ENCODE results near the gene HDAC5.

The HDAC5 gene

DNA sequence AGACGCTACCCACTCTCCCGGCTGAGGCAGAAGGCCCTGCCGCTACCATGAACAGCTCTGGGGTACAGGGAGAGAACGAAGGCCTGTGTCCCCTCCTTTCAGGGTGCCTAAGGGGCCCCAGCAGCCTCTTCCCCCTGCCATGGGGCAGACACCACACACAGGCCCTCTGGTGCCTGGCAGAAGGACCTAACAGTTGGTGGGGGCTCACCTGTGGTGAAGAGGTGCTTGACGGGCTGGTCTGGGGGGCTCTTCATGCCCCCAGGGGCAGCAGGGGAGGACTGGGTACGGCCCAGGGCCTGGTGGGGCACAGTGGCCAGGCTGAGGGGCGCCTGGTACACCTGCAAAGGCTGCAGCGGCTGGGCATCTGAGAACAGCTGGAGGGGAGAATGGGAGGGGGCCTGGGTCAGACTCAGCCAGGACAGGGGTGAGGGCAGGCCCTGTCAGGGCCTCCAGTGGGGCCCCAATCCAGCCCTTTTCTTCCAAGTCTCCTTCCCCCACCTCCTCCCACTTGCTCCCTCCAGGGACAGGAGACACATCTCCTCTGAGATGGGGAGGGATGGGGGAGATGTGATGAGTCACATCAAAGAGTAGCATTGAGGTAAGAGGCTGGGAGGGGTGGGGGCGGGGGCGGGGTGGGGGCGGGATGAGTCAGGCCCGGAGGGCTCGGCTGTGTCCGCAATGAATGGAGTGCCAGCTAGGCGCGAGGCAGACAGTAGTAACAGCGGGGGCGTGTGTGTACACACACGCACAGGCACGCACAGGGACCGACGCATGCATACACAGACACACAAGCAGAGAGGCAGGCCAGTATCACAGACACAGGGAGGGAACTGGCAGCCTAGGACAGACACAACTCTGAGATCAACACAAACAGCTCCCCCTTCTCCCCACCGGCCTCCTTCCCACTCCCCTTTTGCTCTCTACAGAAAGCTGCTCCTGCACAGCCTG is 36.8 kb downstream of the HDAC5 start:
- ATAC-seq, result peak; percentile 94 to 98

DNA sequence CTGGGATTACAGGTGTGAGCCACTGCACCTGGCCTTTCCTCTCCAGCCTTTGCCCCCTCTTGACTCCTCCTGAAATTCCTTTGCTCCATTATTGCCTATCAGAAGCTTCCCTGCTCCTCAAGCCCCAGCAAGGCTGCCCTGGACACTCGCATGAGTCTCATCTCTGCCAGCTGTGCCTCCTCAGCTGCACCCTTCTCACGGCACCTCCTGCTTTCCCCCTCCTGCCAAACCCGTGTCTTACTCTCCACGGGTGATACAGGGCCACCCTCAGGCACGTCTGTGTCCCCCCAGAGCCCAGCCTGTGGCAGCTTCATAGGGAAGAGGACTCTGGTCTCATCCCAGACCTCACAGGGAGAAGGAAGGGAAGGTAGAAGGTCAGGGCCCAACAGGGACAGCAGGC is 37.5 kb downstream of the HDAC5 start:
- no peak for ATAC-seq

DNA sequence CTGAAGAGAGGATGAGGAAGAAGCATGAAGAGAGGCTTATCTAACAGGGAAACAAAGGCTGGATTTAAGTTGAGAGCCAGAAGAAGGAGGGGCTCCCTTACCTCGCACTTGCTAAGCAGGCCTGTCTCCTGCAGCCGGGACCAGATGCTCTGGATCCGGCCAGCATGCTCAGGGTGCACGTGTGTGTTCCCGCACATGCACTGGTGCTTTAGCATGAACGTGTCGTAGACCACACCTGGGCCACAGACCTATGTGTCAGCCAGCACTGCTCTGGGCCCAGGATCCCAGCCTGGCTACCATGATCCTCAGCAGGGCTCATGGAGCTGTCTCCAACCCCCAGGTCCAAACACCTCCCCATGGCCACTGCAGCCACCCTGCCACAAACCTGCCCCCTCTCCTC is 38.5 kb downstream of the HDAC5 start:
- ATAC-seq, result no peak

DNA sequence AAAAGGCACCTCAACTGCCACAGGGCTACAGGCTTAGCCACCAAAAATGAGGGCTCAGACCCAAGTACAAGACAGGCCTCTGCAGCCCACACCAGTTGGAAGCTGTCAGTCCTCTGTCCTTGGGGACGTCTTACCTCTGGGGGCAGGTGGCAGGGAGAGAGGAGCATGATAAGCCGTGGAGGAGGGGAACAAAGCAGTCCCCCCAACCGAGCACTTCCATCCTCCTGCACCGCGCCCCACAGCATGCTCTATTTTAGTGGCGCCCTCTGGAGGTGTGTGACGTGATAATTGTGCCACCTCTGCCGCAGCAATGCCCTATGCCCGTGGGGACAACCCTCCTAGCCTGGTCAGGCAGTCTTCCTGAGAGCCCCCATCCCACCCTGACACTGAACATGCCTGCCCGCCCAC is 39.3 kb downstream of the HDAC5 start:
- ATAC-seq, result no peak

DNA sequence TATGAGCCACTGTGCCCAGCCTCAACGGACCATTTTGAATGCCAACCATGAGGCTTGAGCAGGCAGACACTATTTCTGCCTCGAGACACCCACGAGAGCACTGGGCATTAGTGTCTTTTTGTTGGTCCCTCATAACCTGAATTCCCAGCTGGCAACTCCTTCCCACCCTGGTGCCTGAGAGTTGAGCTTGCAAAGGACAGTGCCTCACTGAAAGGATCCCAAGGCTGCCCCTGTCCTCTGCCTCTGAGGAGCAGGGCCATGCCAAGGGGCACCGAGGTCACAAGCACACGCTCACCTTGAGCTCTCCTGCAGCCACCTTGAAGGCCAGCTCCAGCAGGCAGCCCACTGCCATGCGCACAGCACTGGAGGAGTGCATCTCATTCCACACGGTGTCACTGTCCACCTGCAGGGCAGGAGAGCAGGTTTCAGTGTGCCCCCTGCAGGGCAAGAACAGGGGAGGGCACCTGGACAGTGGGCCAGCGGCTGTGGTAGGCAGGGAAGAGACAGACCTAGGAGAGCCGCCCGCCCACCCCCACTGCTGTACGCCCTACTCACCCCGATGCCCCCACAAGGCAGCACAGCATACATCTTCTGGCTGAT is 40.1 kb downstream of the HDAC5 start:
- ATAC-seq, result no peak

DNA sequence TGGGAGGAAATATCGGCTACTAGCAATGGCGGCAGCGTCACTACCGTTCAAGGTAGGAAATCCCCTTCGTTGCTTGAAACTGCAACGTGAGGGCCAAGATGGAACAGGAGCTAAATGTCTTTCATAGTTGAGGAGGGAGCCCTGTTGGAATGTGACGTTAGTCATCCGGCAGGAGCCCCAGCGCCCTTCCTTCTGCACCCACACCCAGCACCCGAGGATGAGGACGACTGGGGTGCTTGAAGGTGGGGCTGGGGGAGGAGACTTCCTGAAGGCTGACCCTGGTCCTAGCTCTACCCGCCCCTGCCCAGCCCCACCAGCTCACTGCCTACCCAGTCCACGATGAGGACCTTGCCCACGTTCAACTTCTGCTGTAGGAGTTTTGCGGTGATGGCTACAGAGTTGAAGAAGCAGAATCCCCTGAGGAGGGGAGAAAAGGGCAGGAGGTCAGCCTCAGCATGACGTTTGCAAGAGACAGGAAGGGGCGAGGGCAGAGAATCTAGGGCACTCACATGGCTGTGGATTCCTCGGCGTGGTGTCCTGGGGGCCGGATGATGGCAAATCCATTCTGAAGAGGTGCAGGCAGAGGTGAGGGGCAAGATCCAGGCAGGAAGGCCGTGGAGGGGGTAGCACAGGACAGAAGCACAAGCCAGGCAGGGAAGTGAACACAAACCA is 41.0 kb downstream of the HDAC5 start:
- ATAC-seq, result no peak

DNA sequence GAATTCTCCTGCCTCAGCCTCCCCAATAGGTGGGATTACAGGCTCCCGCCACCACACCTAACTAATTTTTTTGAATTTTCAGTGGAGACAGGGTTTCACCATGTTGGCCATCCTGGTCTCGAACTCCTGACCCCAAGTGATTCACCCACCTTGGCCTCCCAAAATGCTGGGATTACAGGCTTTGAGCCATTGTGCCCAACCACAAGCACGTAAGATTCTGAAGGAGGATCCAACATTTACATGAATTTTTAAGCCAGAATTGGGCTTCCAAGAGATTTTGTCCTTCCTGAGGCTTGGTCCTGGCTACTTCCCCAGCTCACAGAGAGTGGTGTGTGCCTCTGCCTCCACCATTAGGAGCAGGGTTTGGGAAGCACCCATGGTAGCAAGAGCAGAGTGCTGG is 41.8 kb downstream of the HDAC5 start:
- no peak for ATAC-seq

DNA sequence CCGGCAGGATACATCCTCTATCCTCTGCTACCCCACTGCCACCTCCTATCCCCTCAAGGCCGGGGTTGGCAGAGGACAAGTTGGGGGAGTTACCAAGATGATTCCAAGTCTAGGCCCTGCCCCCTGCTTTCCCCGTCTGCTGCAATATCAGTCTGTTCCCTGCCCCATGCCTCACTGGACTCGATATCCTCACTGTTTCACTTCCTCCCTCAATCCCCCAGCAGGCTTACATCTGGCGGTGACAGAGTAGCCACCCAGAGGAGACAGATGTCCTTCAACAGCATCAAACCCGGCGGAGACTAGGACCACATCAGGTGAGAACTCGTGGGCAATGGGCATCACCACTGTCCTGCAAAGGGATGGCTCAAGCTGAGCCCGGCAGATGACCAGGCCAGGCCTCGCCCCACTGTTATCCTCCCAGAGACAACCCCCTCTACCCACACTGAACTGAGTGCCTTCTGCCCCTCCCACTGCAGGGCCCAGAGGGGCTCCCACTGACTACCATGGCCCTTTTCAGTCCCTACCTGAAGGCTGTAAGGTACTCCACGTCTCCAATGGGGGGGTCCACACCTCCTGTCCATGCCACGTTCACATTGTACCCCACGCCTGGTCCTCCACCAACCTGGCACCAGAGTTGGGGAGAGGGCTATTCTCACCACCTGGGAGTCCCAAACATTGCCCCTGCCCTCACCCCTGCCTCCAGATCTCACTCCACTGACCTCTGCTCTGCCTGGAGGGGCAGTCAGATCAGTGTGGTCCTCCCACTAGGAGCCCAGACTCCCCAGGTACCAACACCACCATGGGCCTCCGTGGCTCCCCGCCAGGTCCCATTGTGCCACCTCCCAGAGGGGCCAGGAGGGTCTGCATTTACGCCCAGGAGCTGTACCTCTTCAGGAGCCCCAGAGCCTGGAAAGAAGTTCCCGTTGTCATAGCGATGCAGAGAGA is 43.3 kb downstream of the HDAC5 start:
- ATAC-seq, result no peak

DNA sequence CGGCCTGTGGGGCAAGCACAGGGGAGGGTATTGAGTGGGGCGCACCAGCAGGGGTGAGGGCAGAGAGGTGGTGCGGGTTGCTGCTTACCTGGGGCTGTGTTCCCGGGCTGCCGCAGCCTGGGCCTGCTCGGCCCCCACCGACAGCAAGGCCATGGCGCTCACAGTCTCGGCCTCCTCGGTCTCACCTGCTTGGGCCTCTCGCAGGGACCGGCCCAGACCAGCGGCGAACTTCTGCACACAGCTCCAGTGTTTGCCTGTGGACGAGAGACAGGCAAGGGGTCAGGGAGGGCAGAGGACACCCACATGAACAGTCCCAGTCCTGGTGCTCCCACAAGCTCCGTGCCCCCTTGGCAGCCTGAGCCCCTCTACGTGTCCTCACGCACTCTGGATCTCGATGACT is 45.0 kb downstream of the HDAC5 start:
- ATAC-seq, result no peak

DNA sequence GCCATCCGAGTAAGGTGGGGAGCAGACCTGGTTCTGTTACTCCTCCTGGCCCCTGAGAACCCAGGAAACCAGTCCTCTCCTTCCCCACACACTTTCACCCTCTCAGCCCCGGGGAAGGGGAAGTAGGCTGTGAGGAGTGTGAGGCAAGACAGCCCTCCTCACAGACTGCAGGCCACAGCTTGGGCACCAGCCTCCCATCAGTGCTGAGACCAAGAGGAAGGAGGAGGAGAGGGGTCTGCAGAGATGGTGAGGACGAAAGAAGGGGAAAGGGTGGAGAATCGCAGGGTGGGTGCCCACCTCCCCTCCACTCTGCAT is 45.9 kb downstream of the HDAC5 start:
- ATAC-seq, result no peak

DNA sequence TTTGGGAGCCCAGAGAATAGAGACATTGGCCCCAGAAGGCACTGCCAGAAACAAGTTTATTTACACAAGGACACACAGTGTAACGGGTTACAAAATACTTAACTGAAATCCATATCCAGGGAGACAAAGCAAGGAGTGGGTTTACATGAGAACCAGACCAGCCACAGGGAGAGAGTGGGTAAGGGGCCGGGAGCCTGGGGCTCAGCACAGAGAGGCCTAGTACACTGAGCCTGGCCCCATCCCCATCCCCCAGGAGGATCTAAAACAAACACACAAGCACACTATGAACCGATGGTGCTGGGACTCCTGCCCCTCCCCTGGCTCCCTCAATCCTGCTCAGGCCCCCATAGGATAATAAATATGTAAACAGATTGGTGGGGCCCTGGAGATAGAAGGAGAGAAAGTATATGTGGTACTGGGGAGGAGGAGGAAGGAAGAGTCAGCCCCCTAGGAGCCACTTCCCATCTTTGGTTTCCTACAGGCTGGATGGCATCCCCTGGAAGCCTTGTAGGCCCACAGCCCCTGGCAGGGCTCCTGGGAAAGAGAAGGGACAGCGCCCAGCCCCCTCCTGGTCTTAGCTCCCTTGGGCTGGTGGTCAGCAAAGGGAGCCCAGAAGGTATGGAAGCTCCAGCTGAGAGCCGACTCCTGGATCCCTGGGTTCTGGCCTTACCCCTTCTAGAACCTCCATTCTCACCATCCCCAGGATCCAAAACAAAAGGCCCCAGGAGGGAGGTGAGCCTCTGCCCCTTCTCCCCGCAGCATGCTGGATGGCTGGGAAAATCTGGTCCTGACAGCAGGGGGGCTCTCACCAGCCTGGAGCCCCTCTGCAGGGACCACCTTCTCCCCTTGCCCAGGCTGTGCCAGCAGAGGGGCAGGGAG is 46.5 kb downstream of the HDAC5 start:
- no peak for ATAC-seq

DNA sequence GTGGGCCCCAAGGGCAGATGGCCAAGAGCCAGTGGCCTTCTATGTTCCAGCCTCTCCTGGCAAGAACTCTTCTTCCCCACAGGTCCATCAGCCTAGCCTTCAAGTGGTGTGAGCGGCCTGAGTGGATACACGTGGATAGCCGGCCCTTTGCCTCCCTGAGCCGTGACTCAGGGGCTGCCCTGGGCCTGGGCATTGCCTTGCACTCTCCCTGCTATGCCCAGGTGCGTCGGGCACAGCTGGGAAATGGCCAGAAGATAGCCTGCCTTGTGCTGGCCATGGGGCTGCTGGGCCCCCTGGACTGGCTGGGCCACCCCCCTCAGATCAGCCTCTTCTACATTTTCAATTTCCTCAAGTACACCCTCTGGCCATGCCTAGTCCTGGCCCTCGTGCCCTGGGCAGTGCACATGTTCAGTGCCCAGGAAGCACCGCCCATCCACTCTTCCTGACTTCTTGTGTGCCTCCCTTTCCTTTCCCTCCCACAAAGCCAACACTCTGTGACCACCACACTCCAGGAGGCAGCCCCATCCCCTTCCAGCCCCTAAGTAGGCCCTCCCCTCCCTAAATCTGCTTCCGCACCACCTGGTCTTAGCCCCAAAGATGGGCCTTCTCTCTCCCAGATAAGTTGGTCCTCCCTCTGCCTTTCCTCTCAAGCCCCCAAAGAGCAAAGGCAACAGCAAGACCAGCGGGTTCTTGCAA is 47.7 kb downstream of the HDAC5 start:
- no peak for ATAC-seq

DNA sequence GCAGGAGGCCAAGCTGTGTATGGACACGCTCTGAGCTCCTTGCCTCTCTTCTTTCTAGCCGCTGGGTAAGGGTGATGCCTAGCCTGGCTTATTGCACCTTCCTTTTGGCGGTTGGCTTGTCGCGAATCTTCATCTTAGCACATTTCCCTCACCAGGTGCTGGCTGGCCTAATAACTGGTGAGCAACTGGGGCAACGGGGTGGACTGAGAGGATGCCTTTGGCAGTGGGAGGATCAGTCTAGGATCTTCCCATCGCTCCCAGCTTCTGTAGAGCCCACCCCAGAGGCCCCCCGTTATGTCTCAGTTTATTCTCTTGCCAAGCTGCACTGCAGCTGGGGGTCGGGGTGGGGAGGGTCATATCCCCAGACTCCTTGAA is 48.5 kb downstream of the HDAC5 start:
- ATAC-seq, result no peak

DNA sequence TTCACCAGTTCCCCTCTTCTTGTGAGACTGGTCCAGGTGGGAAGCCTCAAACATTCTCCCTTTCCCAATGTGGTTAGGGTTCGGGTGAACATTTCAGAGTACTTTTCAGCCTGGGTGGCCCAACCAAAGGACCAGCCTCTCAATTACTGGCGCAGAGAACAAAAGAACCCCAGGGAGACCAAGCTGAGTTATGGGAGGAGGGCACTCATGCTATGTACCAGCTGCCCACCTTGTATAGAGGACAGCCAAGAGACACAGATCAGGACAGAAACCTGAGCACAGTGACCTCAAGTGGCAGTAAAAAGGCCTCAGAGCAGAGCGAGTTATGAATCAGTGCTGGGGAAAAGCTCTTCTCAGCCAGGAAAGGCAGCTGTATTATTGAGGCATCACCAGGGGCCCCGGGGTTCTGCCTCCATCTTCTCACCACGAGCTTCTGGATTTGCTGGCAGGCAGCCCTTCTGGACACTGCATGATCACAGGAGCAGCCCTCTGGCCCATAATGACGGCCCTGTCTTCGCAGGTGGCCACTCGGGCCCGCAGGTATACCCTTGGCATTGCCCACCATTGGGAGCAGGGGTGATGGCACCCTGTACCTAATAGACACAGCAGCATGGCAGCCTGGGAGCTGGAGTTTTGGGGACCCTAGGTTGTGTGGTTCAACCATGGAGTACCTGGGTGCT is 49.1 kb downstream of the HDAC5 start:
- no peak for ATAC-seq

DNA sequence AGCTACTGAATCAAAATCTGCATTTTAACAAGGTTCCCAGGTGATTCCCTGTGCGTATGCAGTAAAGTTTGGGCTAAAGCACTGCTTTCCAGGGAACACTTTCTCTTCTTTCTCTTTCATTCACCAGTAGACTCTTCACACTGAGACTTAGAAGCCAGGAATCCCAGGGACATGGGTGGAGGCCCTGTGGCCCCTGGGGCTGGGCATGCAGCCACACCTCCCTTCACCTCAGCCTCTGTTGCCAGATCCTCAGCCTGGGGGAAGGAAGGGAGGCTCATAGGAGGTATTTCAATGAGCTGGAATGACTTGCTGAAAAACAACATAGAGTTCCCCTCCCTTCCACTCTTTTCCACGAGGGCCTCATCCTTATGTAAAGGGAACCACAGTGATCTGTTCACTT is 51.7 kb downstream of the HDAC5 start:
- no peak for ATAC-seq

DNA sequence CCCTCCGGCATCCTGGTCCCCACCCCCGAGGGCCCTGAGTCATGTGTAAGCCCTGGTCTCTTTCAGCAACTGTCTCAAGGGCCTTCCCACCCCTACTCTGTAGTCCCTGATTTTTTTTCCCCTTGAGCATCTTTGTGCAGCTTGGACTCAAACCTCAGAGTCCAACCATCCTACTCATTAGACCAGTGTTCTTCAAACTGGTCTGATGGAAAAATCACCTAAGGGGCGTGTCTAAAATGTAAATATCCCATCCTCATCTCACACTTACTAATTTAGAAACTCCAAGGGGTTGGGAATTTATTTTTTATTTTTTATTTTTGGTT is 52.3 kb downstream of the HDAC5 start:
- peak; percentile 61 for ATAC-seq

DNA sequence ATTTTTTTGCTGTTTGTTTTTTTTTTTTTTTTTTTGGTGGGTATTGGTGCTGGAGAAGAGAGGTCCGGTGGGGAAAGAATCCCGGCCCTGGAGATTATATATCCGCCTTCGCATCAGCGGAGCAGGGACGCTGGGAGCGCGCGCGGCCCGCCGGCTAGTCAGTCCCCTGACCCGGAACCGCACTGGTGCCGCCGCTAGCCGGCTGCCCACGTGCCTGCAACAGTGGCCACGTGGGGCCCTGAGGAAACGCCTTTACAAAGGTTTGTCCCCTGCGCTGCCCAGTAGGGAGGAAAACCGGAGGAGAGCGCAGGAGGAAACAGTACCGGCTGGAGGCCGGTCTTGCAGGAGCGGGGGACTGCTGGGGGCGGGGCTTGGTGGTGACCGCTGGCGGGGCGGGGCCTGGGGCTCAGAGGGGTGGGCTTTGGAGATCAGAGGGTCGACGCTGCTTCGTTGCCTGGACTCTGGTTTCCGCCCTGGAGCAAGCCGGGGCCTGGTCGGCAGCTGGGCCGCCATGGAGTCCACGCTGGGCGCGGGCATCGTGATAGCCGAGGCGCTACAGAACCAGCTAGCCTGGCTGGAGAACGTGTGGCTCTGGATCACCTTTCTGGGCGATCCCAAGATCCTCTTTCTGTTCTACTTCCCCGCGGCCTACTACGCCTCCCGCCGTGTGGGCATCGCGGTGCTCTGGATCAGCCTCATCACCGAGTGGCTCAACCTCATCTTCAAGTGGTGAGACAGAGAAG is 52.8 kb downstream of the HDAC5 start, which contains the start of gene G6PC3:
Gene G6PC3, plus strand, starts transcription at position 281 of the 743 bp plus-strand sequence. Its CDS starts 231 bp downstream, at position 512.
- ATAC-seq, result peak; percentile 57 to 58

DNA sequence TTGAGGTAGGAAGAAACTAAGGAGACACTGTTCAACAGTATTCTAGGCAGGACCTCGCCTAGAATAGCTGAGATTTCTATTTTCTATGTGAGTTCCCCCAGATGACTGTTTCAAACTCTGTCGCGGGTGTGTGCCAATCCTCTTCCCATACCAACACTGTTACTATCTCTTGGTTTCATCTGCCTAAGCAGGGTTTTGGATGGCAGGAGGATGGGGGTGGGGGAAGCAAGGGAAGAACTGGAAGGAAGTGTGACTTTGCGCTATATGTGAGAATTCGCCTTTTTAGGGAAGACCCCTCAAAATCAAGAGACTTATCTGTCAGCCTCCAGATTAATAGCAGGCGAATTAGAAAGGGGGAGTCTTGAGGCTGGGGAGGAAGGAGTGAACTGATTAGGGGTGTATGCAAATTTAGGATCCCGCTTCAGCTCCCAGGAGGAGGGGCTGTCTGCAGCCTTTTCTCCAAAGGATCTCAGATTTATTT is 53.4 kb downstream of the HDAC5 start:
- no peak for ATAC-seq

DNA sequence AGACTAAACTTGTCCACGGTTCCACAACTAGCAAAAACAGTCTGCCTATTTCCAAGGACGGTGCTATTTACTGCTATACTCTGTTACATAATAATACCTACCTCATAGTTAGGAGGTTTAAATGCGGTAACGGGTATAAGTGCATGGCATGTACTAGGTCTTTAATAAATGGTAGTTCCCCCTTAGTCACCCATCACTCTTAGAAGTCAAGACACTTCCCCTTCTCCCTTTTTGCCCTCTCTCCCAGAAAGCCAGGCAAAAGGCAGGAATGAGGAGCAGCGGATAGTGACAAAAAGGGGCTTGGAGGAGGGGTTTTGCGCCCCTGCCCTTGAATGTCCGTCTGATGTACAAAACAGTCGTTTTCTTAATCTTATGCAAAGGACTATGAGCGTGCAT is 55.9 kb downstream of the HDAC5 start:
- no peak for ATAC-seq
